GM18861 (cell line): ENCODE measurements around the gene MICOS13.
A peak's percentile ranks its signal among the peaks of the same experiment; 100 is the strongest.

Source experiments
- ATAC-seq: cut with Tn5 transposase; IDR thresholded peaks from one replicate; pipeline ENCODE4 v1.9.1; 2021; ENCODE audit not compliant: unreplicated experiment

Gene MICOS13

DNA sequence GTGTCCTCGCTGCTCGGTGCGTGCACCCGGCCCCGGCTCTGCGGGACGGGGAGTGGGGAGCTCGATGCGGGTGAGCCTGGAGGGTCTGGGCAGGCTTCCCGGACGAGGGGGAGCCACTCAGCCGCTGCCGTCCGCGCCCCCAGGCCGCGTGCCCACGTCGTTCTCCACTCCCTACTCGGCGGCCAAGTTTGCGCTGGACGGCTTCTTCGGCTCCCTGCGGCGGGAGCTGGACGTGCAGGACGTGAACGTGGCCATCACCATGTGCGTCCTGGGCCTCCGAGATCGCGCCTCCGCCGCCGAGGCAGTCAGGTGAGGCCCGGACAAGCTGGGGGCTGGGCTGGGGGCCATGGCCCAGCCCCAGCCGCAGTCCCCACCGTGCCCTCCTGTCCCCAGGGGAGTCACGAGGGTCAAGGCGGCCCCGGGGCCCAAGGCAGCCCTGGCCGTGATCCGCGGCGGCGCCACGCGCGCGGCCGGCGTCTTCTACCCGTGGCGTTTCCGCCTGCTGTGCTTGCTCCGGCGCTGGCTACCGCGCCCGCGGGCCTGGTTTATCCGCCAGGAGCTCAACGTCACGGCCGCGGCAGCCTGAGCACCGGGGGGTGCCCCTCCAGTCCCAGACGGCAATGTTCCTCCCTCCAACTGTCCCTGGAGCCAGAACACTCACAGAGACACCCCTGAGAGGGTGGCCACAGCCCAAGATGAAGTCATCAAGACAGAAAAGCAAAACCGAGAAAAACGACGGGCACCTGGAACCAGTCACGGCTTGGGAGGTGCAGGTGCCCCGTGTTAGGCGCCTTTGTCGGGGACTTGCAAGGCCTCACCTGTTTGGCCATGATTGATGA lies 7.3 kb upstream of the MICOS13 start:
- ATAC-seq = no peak

DNA sequence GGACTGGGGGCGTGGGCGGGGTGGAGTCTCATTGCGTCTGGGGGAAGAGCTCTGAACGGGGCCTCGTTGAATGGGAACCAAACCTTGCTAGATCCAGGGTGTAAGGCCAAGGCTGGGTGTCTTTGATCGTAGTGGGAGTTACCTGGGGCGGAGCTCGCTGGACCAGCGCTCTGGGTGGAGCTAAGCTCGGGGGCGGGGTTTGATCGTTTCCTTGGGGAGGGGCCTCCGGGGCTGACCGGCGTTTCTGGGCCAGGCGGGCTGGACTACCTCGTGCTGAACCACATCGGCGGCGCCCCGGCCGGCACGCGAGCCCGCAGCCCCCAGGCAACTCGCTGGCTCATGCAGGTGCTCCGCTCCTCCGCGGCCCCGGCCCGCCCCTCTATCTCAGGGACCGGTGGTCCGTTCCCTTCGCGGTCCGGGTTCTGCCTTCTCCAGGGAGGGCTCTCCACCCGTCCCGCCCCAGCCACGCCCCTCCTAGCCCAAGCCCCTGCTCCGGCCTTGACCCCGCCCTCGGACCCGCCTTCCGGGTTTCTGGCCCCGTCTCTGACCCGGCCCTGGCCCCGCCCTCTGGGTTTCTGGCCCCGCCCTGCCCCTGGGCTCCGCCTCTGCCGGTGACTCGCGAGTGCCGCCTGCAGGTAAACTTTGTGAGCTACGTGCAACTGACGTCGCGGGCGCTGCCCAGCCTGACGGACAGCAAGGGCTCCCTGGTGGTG lies 6.5 kb upstream of the MICOS13 start:
- ATAC-seq = peak; percentile 35

- no peak for ATAC-seq
These were observed 6.0 kb upstream of the MICOS13 start for GRCh38 chr19:5686326-5686646.

DNA sequence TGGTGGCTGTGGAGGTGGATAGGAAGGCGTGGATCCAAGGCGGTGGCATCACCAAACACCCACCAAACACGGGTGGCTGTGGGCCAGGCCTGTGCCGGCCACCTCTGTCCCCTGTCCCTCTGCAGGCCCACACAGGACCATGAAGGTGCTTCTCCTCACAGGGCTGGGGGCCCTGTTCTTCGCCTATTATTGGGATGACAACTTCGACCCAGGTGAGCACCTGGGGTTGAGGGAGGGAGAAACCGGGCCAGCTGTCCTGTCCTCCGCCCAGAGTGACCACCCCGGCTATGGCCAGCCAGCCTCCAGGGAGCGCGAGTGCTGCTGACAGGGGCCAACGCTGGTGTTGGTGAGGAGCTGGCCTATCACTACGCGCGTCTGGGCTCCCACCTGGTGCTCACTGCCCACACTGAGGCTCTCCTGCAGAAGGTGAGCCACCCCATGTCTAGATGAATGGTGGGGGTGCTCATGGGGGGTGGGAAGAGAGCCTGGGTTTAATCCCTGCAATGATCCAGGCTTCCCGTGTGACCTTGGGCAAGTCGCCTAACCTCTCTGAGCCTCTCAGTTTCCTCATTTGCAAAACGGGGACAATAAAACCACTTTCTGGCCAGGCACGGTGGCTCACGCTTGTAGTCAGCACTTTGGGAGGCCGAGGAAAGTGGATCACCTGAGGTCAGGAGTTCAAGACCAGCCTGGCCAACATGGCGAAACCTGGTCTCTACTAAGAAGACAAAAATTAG lies 4.5 kb upstream of the MICOS13 start:
- ATAC-seq = no peak

DNA sequence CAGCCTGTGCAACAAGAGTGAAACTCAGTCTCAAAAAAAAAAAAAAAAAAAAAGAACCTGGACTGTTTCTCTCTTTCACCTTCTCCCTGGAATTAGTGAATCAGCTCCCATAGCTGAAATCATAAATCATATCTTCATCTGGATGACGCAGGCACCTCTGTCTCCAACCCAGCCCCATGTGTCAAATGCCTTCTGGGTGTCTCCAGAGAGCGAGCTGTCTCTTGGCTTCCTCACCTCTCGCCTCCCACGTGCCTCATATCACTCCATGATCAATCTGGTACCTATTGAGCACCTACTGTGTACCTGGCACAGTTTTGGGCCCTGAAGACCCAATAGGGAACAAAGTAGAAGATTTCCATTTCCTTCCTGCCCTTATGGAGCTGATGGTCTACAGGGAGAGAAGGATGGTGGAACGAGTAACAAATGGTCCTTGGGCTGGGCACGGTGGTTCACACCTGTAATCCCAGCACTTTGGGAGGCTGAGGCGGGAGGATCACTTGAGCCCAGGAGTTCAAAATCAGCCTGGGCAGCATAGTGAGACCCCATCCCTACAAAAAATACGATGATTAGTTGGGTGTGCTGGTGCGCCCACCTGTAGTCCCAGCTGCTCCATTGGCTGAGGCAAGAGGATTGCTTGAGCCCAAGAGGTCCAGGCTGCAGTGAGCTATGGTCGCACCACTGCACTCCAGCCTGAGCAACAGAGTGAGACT lies 3.0 kb upstream of the MICOS13 start:
- ATAC-seq = no peak

- no peak for ATAC-seq
These were observed 1.8 kb upstream of the MICOS13 start for GRCh38 chr19:5682107-5682482.

GRCh38 chr19:5681391-5682106 lies 1.2 kb upstream of the MICOS13 start:
- ATAC-seq = no peak

DNA sequence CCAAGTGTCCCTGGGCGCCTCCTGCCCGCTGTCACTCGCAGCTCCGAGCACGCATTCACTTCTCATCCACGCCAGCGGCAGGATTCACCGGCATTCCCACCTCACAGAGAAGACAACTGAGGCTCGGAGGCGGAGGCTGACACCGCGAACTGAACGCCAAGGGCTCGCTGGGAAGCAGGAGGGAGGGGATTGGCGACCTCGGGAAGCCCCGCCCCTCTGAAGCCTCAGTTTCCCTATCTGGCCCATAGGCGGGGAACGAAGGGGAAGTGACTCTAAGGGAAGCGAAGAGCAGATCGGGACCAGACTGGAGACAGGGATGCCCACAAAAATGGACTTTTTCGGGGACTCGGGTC lies 256 bp downstream of the MICOS13 start:
- ATAC-seq = no peak

DNA sequence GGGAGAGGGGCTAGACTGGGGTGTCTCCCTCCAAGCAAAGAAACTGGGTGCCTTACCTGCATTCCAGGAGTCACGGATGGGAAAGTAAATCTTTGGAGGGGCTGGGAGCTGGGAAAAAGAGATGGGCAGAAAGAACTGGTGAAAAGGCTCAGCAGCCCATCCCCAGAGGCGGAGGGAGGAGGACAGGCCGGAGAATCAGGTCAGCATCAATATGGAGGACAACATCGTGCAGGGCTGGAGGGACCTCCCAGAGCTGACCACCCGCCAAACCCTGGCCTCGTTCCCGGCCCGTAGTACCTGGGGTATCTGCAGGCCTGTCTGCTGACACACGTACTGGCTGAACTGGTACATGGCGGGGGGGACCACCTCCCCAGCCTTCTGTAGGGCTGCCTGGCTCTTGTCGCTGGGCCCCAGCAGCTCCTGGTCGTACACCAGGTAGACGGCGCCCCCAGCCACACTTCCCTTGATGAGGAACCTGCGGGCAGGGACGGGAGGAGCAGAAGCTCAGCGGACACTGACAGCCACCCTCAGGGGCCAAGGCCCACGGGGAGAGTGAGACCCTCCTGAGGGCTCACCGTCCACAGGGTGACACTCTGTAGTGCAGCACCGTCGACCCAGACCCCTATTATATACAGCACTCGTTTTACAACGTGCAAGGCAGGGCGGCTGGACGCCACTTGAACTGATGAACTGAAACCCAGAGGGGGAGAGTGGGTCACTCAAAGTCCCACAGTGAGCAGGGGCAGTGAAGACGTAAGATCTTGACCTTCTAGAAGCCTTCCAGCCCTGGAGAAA lies 830 bp downstream of the MICOS13 start:
- no peak for ATAC-seq

GRCh38 chr19:5678071-5678718 lies 2.1 kb downstream of the MICOS13 start:
- ATAC-seq = no peak

DNA sequence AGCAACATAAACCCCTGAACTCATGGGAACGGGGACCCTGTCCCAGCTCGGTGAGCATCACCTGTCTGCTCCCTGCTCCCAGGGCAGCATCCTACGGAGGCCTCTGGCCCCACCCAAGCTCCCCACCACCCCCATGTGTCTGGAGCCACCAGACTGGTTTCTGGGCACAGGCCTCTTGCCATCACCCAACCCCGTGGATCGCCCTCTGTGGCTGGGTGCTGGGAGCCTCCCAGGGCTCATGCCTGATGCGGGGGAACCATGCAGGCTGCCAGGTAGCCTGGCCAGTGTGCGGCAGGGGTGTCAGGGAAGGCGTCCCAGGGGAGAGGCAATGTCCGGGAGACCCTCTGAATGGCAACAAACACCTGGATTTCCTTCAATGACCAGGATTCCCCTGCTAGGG lies 2.7 kb downstream of the MICOS13 start:
- no peak for ATAC-seq

DNA sequence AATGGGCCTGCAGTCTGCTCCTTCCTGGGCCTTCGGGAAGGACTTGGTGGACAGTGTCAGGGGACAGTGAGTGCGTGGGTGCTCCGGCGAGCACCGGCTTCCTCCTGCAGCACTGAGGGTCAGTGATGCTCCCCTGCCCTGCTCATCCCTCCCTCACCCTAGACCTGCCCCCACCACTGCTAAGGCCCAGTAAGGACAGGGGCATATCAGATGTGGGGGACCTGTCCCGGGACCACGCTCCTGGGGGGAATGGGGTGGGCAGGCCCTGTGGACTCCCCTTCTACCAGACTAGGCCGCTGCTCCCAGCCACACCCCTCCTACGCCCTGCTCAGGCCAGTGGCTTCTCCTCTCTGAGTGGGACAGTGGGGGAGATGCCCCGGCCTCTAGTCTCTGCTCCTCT lies 3.2 kb downstream of the MICOS13 start:
- no peak for ATAC-seq

DNA sequence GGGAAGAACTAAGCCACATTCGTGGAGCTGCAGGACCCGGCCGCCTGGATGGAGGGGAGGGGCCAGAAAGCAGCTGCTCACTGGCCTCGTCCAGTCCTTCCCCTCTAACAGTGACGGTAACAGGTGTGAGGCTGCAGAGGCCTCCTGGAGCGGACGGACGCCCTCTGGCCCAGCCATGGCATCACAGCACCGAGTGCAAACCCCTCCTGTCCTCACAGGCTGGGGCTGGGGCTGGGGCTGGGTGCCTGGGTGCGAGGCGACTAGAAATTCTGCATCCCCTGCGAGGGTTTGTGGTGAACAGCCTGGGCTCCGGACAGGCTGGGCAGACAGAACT lies 3.6 kb downstream of the MICOS13 start:
- no peak for ATAC-seq

DNA sequence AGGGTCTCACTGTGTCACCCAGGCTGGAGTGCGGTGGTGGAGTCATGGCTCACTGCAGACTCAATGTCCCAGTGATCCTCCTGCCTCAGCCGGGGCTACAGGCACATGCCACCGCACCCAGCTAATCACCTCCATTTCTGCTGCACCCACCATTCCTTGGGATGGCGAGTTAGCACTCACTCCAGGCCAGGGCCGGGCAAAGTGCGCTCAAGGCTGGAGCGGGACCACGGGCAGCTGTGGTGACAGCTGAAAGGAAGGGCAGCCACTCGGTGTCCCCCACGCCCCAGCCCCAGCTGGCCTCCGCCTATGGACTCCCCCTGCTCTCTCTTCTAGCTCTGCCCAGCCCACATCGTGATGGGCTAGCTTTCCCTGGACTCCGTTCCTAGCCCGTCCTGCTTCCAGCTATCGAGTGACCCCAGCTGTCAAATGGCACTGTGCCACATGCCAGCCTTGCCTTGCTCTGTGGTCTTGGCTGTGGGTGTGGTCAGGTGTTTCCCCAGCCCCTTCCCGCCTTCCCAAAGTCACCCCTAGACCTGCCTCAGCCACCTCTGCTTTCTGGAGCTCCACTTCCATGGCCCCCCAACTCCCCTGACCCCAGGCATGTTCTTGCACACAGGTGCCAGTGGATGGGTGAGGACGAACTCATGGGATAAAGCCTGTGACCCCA lies 4.1 kb downstream of the MICOS13 start:
- no peak for ATAC-seq

GRCh38 chr19:5674714-5675113 lies 5.6 kb downstream of the MICOS13 start:
- ATAC-seq = no peak

DNA sequence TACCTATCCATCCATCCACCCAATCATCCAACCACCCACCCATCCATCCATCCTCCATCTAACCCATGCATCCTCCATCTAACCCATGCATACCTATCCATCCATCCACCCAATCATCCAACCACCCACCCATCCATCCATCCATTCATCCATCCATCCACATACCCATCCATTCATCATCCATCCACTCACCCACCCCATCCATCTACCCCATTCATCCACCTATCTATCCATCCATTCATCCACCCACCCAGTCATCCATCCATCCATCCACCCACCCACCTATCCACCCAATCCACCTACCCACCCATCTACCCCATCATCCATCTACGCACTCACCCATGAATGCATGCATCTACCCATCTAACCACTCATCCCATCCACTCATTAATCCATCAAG lies 6.6 kb downstream of the MICOS13 start:
- no peak for ATAC-seq

DNA sequence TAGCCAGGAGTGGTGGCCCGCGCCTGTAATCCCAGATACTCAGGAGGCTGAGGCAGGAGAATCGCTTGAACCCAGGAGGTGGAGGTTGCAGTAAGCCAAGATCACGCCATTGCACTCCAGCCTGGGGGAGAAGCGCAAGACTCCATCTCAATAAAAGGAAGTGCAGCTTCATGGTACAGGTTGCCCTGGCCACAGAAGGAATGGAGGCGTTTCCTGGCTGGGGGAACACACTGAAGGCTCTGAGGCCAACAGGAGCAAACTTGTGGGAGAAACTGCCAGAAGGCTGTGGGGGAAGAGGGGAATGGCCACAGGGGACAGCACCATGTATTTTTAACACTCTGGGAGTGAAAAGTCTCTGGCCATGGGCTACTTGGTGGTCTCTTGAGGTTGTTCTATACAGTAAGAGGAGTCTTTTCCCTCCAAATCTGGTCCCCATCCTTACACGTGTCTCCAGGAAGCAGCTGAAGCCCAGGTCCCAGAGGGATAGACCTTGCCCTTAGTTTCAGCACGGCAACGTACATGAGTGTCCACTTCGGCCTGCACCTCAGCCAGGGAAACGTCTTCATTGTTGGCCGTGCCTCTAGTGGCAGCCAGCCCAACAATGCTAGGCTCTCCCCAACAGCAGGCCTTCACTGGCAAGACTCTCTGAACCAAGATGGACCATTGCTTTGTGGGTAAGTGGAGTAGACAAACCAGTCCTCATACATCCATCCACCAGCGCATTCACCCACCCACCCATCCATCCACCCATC lies 7.4 kb downstream of the MICOS13 start:
- no peak for ATAC-seq

DNA sequence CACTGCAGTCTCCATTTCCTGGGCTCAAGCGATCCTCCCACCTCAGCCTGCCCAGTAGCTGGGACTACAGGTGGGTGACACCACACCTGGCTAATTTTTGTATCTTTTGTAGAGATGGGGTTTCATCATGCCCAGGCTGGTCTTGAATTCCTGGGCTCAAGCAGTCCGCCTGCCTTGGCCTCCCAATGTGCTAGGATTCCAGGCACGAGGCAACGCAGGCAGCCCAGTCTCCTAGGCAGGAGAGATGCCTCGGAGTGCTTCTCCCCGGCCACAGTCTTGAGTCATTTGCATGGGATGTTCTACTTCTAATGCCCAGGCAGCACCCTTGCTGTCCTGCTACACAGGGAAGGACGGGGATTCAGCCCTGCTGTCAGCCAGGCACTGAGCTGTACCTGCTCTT lies 8.7 kb downstream of the MICOS13 start:
- no peak for ATAC-seq
